Right ventricle myocardium inferior (tissue), 1 donor: ENCODE data around the gene OR13A1. TPM values are rescaled to one million over a fixed set of nuclear protein-coding genes. Genes with fewer than 3 reads are reported as not detected.
"Not testable (repeated sequence)": the region's sequence is repeated elsewhere in the genome, so short reads cannot be mapped to it uniquely, and the experiment has no call there.

ENCODE experiments used
- ATAC-seq: fragments of 200-7000 bp; cut with Tn5 transposase; one replicate; pipeline ENCODE4 v1.9.1; 2020; ENCODE audit warnings: mild to moderate bottlenecking, moderate library complexity
- DNase-seq: peaks from one replicate; pipeline ENCODE4 v3.0.0; 2021; ENCODE audit errors: missing footprints
- intact Hi-C: fragments of 100-400 bp; cut with DNase I; formaldehyde crosslinking; loops from one replicate; pipeline ENCODE4 v1.11.0; 2022
- long read RNA-seq: library from polyadenylated mRNA; unstranded; transcript quantifications from one replicate; pipeline ENCODE4 v2.0.0, GENCODE V29; 2021
- total RNA-seq: library from RNA; stranded (reverse); fragmentation: NEBNext Ultra II Directional; extraction: Animal tissue kit (Norgen Biotek cat#: 25700); gene quantifications from one replicate; pipeline ENCODE4 v1.2.1, GENCODE V29; 2021
- donor health status: DM: no; HTN: yes; CAD: no; lungs with severe emphysema.

The OR13A1 gene
- total RNA-seq: not detected
- long read RNA-seq: 0 reads

- ATAC-seq: no peak
- intact Hi-C loops: no loop called here
Measured at GRCh38 chr10:45315508-45315907, at the start of gene OR13A1. Gene OR13A1 (minus strand): TSS chr10:45315608. CDS start chr10:45304422, 11,186 bp downstream.

GRCh38 chr10:45361983-45362799 is 46.8 kb upstream of the OR13A1 start:
- ATAC-seq, intact Hi-C loops, DNase-seq: not testable (repeated sequence)

More at GRCh38 chr10:45315508-45315907, at the start of gene OR13A1:
- no peak for DNase-seq

DNA sequence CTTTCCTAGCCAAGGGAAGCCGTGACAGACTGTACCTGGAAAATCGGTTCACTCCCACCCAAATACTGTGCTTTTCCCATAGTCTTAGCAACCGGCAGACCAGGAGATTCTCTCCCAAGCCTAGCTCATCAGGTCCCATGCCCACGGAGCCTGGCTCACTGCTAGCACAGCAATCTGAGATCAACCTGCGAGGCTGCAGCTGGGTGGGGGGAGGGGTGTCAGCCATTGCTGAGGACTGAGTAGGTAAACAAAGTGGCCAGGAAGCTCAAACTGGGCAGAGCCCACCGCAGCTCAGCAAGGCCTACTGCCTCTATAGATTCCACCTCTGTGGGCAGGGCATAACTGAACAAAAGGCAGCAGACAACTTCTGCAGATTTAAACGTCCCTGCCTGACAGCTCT is 43.6 kb upstream of the OR13A1 start:
- DNase-seq, ATAC-seq, intact Hi-C loops: not testable (repeated sequence)

DNA sequence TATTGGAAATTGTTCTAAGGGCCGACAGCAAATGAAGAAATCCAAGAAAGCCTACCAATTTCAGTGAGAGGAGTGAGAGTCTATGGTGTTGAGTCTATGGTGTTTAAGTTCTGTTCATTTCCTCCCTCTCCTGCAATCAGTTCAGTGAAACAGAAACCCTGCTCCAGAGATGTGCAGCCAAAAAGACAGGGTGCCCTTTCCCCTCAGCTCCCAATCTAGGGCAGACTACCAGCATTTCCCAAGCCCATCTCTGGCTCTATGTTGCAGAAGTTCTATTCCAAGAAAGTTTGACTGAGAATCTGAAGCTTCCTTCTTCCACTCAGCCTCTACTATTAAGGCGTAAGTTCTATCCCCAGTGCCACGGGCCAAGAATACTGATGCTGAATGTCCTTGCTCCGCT is 40.1 kb upstream of the OR13A1 start:
- intact Hi-C loops: no loop called here
- DNase-seq: no peak
- ATAC-seq: no peak

DNA sequence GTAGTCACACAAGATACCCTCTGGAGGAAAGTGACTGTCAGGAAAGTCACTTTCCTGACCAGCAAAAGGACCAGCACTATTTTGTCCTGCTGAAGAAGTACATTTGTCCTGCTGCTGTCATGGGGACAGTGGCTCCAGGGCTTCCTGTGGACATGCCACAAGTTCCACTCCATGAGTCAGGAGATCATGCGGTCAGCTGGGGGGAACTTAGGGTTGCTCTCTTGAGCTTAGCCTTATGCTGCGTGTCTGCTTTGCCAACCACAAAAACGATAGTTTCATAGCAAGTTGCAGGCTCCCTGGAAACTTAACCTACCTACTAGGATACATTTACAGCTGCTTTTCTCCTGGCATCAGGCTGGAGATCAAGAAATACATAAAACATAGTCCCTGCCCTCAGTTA is 38.9 kb upstream of the OR13A1 start:
- DNase-seq (peak; percentile 73), ATAC-seq (peak; percentile 72)
- intact Hi-C loops: no loop called here

DNA sequence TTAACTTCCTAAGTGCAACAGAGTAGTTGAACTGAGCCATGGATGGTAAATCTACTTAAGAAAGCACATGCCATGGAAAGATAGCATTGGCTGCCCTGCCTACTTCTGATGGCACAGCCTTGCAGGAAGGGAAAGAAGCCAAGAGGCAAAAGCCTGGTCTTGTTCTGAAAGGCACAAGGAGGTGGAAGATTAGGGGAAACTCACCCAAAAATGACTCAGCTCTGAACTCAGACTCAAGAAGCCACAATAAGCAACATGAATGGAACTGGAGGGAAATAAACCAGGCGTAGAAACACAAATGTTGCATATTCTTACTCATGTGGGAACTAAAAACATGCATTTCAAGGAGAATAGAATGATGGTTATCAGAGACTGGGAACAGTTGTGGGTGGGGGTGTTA is 37.8 kb upstream of the OR13A1 start:
- DNase-seq (no peak), ATAC-seq (no peak)
- intact Hi-C loops: no loop called here

DNA sequence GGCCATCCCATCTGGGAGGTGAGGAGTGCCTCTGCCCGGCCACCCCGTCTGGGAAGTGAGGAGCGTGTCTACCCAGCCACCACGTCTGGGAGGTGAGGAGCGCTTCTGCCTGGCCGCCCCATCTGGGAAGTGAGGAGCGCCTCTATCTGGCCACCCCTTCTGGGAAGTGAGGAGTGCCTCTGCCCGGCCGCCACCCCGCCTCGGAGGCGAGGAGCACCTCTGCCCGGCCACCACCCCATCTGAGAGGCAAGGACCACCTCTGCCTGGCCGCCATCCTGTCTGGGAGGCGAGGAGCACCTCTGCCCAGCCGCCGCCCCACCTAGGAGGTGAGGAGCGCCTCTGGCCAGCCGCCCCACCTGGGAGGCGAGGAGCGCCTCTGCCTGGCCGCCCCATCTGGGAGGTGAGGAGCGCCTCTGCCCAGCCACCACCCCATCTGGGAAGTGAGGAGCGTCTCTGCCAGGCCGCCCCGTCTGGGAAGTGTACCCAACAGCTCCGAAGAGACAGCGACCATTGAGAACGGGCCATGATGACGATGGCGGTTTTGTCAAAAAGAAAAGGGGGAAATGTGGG is 32.9 kb upstream of the OR13A1 start:
- intact Hi-C loops, ATAC-seq: not testable (repeated sequence)
- DNase-seq: peak; percentile 48

DNA sequence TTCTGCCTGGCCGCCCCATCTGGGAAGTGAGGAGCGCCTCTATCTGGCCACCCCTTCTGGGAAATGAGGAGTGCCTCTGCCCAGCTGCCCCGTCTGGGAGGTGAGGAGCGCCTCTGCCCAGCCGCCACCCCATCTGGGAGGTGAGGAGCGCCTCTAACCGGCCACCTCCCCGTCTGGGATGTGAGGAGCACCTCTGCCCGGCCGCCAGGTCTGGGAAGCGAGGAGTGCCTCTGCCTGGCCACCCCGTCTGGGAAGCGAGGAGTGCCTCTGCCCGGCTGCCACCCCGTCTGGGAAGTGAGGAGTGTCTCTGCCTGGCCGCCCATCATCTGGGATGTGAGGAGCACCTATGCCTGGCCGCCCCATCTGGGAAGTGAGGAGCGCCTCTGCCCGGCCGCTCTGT is 32.1 kb upstream of the OR13A1 start:
- intact Hi-C loops, ATAC-seq, DNase-seq: not testable (repeated sequence)

GRCh38 chr10:45346652-45347335 is 31.4 kb upstream of the OR13A1 start:
- DNase-seq, ATAC-seq, intact Hi-C loops: not testable (repeated sequence)

- intact Hi-C loops, DNase-seq, ATAC-seq: not testable (repeated sequence)
Measured at GRCh38 chr10:45340420-45340819, 25.0 kb upstream of the OR13A1 start.

DNA sequence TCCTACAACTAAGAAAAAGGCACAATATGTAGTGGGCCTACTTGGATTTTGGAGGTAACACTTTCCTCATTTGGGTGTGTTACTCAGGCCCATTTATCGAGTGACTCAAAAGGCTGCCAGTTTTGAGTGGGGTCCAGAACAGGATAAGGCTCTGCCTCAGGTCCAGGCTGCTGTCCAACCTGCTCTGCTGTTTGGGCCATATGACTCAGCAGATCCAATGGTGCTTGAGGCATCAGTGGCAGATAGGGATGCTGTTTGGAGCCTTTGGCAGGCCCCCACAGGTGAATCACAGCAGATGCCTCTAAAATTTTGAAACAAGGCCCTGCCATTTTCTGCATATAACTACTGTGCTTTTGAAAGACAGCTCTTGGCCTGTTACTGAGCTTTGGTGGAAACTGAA is 24.5 kb upstream of the OR13A1 start:
- DNase-seq (no peak), ATAC-seq (no peak)
- intact Hi-C loops: no loop called here

DNA sequence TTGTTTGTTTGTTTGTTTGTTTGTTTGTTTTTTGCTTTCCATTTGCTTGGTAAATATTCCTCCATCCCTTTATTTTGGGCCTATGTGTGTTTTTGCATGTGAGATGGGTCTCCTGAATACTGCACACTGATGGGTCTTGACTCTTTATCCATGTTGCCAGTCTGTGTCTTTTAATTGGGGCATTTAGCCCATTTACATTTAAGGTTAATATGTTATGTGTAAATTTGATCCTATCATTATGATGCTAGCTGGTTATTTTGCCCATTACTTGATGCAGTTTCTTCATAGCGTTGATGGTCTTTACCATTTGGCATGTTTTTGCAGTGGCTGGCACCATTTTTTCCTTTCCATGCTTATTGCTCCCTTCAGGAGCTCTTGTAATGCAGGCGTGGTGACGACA is 16.4 kb upstream of the OR13A1 start:
- ATAC-seq, DNase-seq, intact Hi-C loops: not testable (repeated sequence)

GRCh38 chr10:45326864-45327263 is 11.5 kb upstream of the OR13A1 start:
- intact Hi-C loops, ATAC-seq, DNase-seq: not testable (repeated sequence)

DNA sequence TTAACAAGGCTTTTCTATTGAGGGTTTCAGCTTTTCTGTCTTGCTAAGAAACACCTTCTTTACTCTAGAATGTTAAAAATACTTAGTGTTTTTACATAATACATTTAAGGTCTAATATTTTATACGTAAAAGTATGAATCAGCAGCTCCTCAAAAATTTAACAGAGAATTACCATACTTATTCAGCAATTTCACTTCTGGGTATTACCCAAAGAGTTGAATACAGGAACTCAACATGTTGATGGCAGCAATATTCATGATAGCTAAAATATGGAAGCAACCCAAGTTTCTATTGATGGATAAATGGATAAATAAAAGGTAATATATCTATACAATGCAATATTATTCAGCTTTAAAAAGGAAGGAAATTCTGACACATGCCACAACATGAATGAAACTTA is 9.7 kb upstream of the OR13A1 start:
- ATAC-seq: no peak
- intact Hi-C loops: no loop called here
- DNase-seq: no peak

DNA sequence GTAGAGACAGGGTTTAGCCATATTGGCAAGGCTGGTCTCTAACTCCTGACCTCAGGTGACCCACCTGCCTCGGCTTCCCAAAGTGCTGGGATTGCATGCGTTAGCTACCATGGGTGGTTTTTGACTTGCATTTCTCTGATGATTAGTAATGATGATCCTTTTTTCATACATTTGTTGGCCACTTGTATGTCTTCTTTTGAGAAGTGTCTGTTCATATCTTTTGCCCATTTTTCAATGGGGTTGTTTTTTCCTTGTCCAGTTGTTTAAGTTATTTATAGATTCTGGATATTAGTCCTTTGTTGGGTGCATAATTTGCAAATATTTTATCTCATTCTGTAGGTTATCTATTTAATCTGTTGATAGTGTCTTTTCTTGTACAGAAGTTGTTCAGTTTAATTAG is 4.3 kb upstream of the OR13A1 start:
- no peak for DNase-seq
- ATAC-seq: no peak
- intact Hi-C loops: no loop called here

- DNase-seq (no peak), ATAC-seq (no peak)
- intact Hi-C loops: no loop called here
Measured at GRCh38 chr10:45313264-45313873, 2.0 kb downstream of the OR13A1 start.

- ATAC-seq (no peak), DNase-seq (no peak)
- intact Hi-C loops: no loop called here
Measured at GRCh38 chr10:45308707-45309106, 6.7 kb downstream of the OR13A1 start.

DNA sequence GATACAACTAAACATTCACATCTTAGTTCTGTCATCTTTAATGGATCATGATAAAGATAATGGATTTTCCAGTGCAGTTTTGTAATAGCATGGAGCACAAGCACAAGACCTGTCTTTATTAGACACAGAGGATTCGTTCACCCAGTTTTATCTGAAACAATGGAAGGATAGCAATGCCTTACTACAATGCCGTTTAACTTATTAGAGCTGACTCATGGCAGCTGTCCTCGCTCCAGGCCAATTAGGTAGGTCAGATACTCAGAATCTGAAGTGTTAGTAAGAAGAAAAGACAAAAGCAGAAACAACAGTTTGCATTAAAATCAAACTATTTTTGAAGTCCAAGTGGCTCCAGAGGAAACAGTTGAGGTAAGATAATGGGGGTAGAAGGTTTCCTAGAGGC is 12.8 kb downstream of the OR13A1 start:
- no peak for DNase-seq
- intact Hi-C loops: no loop called here
- no peak for ATAC-seq

GRCh38 chr10:45298341-45298955 is 17.0 kb downstream of the OR13A1 start:
- ATAC-seq, intact Hi-C loops, DNase-seq: not testable (repeated sequence)
